Hepatocyte (in vitro differentiated cells): ENCODE measurements around the gene PDIA2. TPM values are rescaled to one million over a fixed set of nuclear protein-coding genes. Genes with fewer than 3 reads are reported as not detected.

ENCODE experiments used
- DNase-seq: peaks from one replicate; pipeline ENCODE4 v3.0.0-alpha.2; 2016; ENCODE audit warnings: low spot score
- H2AFZ ChIP-seq: fragments of 200-600 bp; sonication (generic); 2 replicates; pipeline ENCODE4 v1.6.0; 2016; ENCODE audit warnings: antibody characterized with exemption, mild to moderate bottlenecking
- H3K27ac ChIP-seq: fragments of 200-600 bp; sonication (generic); 2 replicates; pipeline ENCODE4 v1.5.1; 2016; ENCODE audit warnings: mild to moderate bottlenecking
- H3K27me3 ChIP-seq: fragments of 200-600 bp; sonication (generic); 2 replicates; pipeline ENCODE4 v1.6.1; 2016
- H3K36me3 ChIP-seq: fragments of 200-600 bp; sonication (generic); replicated peaks from 2 replicates; pipeline ENCODE4 v1.5.1; 2016; ENCODE audit warnings: low read depth; ENCODE audit not compliant: insufficient read depth
- H3K4me1 ChIP-seq: fragments of 200-600 bp; sonication (generic); 2 replicates; pipeline ENCODE4 v1.5.1; 2016; ENCODE audit warnings: mild to moderate bottlenecking, moderate library complexity; ENCODE audit not compliant: insufficient read depth
- H3K4me2 ChIP-seq: fragments of 200-600 bp; sonication (generic); 2 replicates; pipeline ENCODE4 v1.6.0; 2016
- H3K4me3 ChIP-seq: fragments of 200-600 bp; sonication (generic); 2 replicates; pipeline ENCODE4 v1.5.1; 2016; ENCODE audit warnings: mild to moderate bottlenecking
- H3K79me2 ChIP-seq: fragments of 200-600 bp; sonication (generic); 2 replicates; pipeline ENCODE4 v1.6.0; 2017; ENCODE audit warnings: mild to moderate bottlenecking
- H3K9me2 ChIP-seq: fragments of 200-600 bp; sonication (generic); replicated peaks from 2 replicates; pipeline ENCODE4 v1.6.0; 2017; ENCODE audit warnings: mild to moderate bottlenecking; ENCODE audit not compliant: insufficient read depth
- H3K9me3 ChIP-seq: fragments of 200-600 bp; sonication (generic); 2 replicates; pipeline ENCODE4 v1.5.1; 2016; ENCODE audit warnings: low read depth, mild to moderate bottlenecking
- H4K20me1 ChIP-seq: fragments of 200-600 bp; sonication (generic); 2 replicates; pipeline ENCODE4 v1.6.0; 2016; ENCODE audit warnings: mild to moderate bottlenecking; ENCODE audit not compliant: insufficient read depth, poor library complexity, severe bottlenecking
- CTCF ChIP-seq: fragments of 200-600 bp; sonication (generic); IDR thresholded peaks from 2 replicates; pipeline ENCODE4 v1.5.1; 2016; ENCODE audit warnings: antibody characterized with exemption, mild to moderate bottlenecking; ENCODE audit not compliant: poor library complexity
- EZH2 ChIP-seq: fragments of 200-600 bp; sonication (generic); IDR thresholded peaks from 2 replicates; pipeline ENCODE4 v1.6.1; 2016; ENCODE audit warnings: antibody characterized with exemption, mild to moderate bottlenecking, borderline replicate concordance
- EZH2phosphoT487 ChIP-seq: fragments of 200-600 bp; sonication (generic); IDR thresholded peaks from one replicate; pipeline ENCODE4 v1.6.1; 2018; ENCODE audit warnings: antibody characterized with exemption, mild to moderate bottlenecking, low read depth, moderate library complexity; ENCODE audit not compliant: unreplicated experiment, severe bottlenecking
- WGBS: methylation state at CpG from one replicate; pipeline ENCODE4 v1.1.6; 2016; ENCODE audit warnings: low lambda C conversion rate; ENCODE audit errors: missing lambda C conversion rate; 5-methylcytosine and 5-hydroxymethylcytosine counted together
- polyA plus RNA-seq: library from polyadenylated mRNA; unstranded; fragments of >200 nt; fragmentation: Nextera tagmentation; extraction: Ambion mirVana; gene quantifications from 2 replicates; pipeline ENCODE4 v1.2.1, GENCODE V29; 2016
- total RNA-seq: library from RNA; depleted of rRNA; stranded (reverse); fragments of >200 nt; gene quantifications from 2 replicates; pipeline ENCODE4 v1.2.3, GENCODE V29; 2014

Gene PDIA2
- total and polyA plus RNA-seq, 2 experiments from 2014 or later = 0.47 TPM; not detected in 1

GRCh38 chr16:303760-304505, 21.0 kb downstream of the PDIA2 start:
- H2AFZ ChIP-seq = no peak overlapping the region
- H3K4me3 ChIP-seq = no peak overlapping the region
- H3K9me2 ChIP-seq = no peaks in the 10 kb centered on the region
- 93% methylated on average over 42 of the region's 43 CpGs for WGBS
- H4K20me1 ChIP-seq = no peaks in the 10 kb centered on the region
- no peaks in the 10 kb centered on the region for H3K4me1 ChIP-seq
- no peak overlapping the region for H3K27ac ChIP-seq
- DNase-seq = no peak
- no peaks in the 10 kb centered on the region for H3K36me3 ChIP-seq
- TF ChIP-seq CTCF = no peak
- no peak for TF ChIP-seq EZH2
- TF ChIP-seq EZH2phosphoT487 = no peak
- H3K4me2 ChIP-seq = no peak overlapping the region
- no peaks in the 10 kb centered on the region for H3K27me3 ChIP-seq
- no peaks in the 10 kb centered on the region for H3K9me3 ChIP-seq
- H3K79me2 ChIP-seq = no peaks in the 10 kb centered on the region

GRCh38 chr16:305916-306626, 23.1 kb downstream of the PDIA2 start:
- 97% methylated on average over 19 of the region's 19 CpGs for WGBS
- TF ChIP-seq EZH2phosphoT487 (no peak), CTCF (no peak), EZH2 (no peak)
- no peaks in the 10 kb centered on the region for H4K20me1 ChIP-seq
- H2AFZ ChIP-seq = no peak overlapping the region
- no peak overlapping the region for H3K4me2 ChIP-seq
- H3K9me2 ChIP-seq = no peaks in the 10 kb centered on the region
- H3K79me2 ChIP-seq = no peaks in the 10 kb centered on the region
- H3K27ac ChIP-seq = no peak overlapping the region
- no peaks in the 10 kb centered on the region for H3K4me1 ChIP-seq
- H3K36me3 ChIP-seq = no peaks in the 10 kb centered on the region
- no peaks in the 10 kb centered on the region for H3K9me3 ChIP-seq
- no peak overlapping the region for H3K4me3 ChIP-seq
- DNase-seq = no peak
- H3K27me3 ChIP-seq = no peaks in the 10 kb centered on the region

GRCh38 chr16:306911-307370, 24.0 kb downstream of the PDIA2 start:
- WGBS = 96% methylated on average over 17 of the region's 17 CpGs
- Histone ChIP-seq H2AFZ (no peak overlapping the region), H4K20me1 (no peaks in the 10 kb centered on the region), H3K79me2 (no peaks in the 10 kb centered on the region), H3K9me2 (no peaks in the 10 kb centered on the region), H3K27me3 (no peaks in the 10 kb centered on the region), H3K27ac (no peak overlapping the region), H3K9me3 (no peaks in the 10 kb centered on the region), H3K4me1 (no peaks in the 10 kb centered on the region), H3K4me2 (no peak overlapping the region), H3K4me3 (no peak overlapping the region), H3K36me3 (no peaks in the 10 kb centered on the region)
- no peak for TF ChIP-seq CTCF
- TF ChIP-seq EZH2phosphoT487 = no peak
- TF ChIP-seq EZH2 = no peak
- DNase-seq = no peak
